DMS53 treated with DMSO at 0.1 percent for 48 hours (cell line): Measurements from ENCODE around the gene CMTM6.
"Not testable (repeated sequence)": the region's sequence is repeated elsewhere in the genome, so short reads cannot be mapped to it uniquely, and the experiment has no call there.

Source experiments
- DNase-seq: peaks from one replicate; lab custom pipeline; 2025; ENCODE audit not compliant: unreplicated experiment; lab: John Stamatoyannopoulos, UW

The CMTM6 gene

GRCh38 chr3:32502118-32502945 lies at the start of gene CMTM6:
TSS of gene CMTM6 (minus strand) at chr3:32502852. CDS start at chr3:32502745, 107 bp downstream.
- DNase-seq, result peak; percentile 8

- no peak for DNase-seq
Measured at GRCh38 chr3:32552013-32552412, 49.4 kb upstream of the CMTM6 start.

- no peak for DNase-seq
Measured at GRCh38 chr3:32551496-32551895, 48.8 kb upstream of the CMTM6 start.

GRCh38 chr3:32551087-32551486 lies 48.4 kb upstream of the CMTM6 start:
- no peak for DNase-seq

GRCh38 chr3:32545305-32545704 lies 42.7 kb upstream of the CMTM6 start:
- no peak for DNase-seq

GRCh38 chr3:32544894-32545293 lies 42.2 kb upstream of the CMTM6 start:
- no peak for DNase-seq

- DNase-seq, result no peak
Measured at GRCh38 chr3:32542807-32543206, 40.2 kb upstream of the CMTM6 start.

GRCh38 chr3:32540899-32541298 lies 38.2 kb upstream of the CMTM6 start:
- DNase-seq, result no peak

GRCh38 chr3:32532434-32532833 lies 29.8 kb upstream of the CMTM6 start:
- DNase-seq, result no peak

GRCh38 chr3:32531010-32531647 lies 28.5 kb upstream of the CMTM6 start:
- DNase-seq, result no peak

- no peak for DNase-seq
Measured at GRCh38 chr3:32525720-32526119, 23.1 kb upstream of the CMTM6 start.

GRCh38 chr3:32522682-32523081 lies 20.0 kb upstream of the CMTM6 start:
- no peak for DNase-seq

GRCh38 chr3:32518921-32519320 lies 16.3 kb upstream of the CMTM6 start:
- DNase-seq, result not testable (repeated sequence)

GRCh38 chr3:32516751-32517150 lies 14.1 kb upstream of the CMTM6 start:
- DNase-seq, result not testable (repeated sequence)

GRCh38 chr3:32511005-32511404 lies 8.4 kb upstream of the CMTM6 start:
- no peak for DNase-seq

- DNase-seq, result no peak
Measured at GRCh38 chr3:32510075-32510724, 7.5 kb upstream of the CMTM6 start.

- DNase-seq, result no peak
Measured at GRCh38 chr3:32508711-32509110, 6.1 kb upstream of the CMTM6 start.

GRCh38 chr3:32506466-32506865 lies 3.8 kb upstream of the CMTM6 start:
- DNase-seq, result no peak

GRCh38 chr3:32502946-32503286 lies 264 bp upstream of the CMTM6 start:
- no peak for DNase-seq

- DNase-seq, result no peak
Measured at GRCh38 chr3:32501783-32502117, 902 bp downstream of the CMTM6 start.

GRCh38 chr3:32500880-32501782 lies 1.5 kb downstream of the CMTM6 start:
- DNase-seq, result no peak
